ENCODE results near the gene DSPP. TPM values are rescaled to one million over a fixed set of nuclear protein-coding genes. Genes with fewer than 3 reads are reported as not detected.
"Not testable (repeated sequence)": the region's sequence is repeated elsewhere in the genome, so short reads cannot be mapped to it uniquely, and the experiment has no call there.

The DSPP gene
- under 1 TPM in 2 of 3 donors, not detected in 1; 0.03 to 0.08 TPM for polyA plus RNA-seq (ENCODE audit: insufficient read length in 3 of 3)
- long read RNA-seq, donor 1 = 0 reads
- long read RNA-seq, donor 2 = 0 reads
- long read RNA-seq, donor 3 = 0 reads
- long read RNA-seq, donor 4 = 0 reads
- long read RNA-seq, donor 5 = 0 reads
- long read RNA-seq, donor 6 = 0 reads
- long read RNA-seq, donor 7 = 0 reads
- long read RNA-seq, donor 8 = 0 reads
- long read RNA-seq, donor 9 = 0 reads
- long read RNA-seq, donor 10 = 0 reads
- long read RNA-seq, donor 11 = 0 reads
- long read RNA-seq, donor 12 = 0 reads
- long read RNA-seq, donor 13 = 0 reads
- long read RNA-seq, donor 14 = 0 reads
- long read RNA-seq, donor 15 = 0 reads
- long read RNA-seq, donor 16 = 0 reads

GRCh38 chr4:87608229-87608628 is at the start of gene DSPP:
DSPP (plus strand) TSS chr4:87608529; CDS start chr4:87610909, 2,380 bp downstream.
- DNase-seq (ENCODE audit: extremely low read depth in 1 of 11, low read depth in 9 of 11, low spot score in 4 of 11) = no peak

DNA sequence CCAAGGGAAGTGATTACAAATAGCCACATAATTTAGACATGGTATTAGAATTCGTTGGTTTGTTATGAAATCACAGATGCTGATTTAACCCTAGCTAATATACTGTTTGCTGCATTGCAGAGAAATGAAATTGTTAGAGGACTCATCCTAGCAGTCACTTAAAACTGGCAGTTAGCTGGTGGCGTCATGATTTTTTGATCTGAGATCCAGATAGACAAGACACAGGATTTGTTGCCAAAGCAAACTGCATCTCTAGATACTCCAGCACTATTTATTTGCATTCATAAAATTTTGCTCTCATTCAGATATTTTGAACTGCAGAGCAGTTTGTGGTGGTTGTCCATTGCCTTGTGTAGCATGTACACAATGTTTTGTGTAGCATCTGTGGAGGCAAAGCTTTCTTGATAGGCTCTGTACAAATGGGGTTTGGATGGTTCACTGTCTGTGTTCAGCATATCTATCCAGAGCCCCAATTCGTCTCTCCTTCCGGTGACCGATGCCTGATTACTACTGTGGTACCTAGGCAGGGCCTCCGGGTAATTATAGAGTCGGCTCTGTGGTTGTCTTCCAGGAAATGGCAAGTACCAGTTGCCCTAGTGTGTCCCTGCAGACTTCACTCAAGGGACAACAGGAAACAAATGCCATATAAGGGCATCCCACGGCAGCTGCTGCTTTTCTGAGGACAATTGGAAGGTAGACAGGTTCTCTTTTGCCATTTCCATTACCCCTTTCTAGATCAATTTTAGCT is 49.1 kb upstream of the DSPP start:
- DNase-seq (ENCODE audit: extremely low read depth in 1 of 11, low read depth in 9 of 11, low spot score in 4 of 11) = no peak

DNA sequence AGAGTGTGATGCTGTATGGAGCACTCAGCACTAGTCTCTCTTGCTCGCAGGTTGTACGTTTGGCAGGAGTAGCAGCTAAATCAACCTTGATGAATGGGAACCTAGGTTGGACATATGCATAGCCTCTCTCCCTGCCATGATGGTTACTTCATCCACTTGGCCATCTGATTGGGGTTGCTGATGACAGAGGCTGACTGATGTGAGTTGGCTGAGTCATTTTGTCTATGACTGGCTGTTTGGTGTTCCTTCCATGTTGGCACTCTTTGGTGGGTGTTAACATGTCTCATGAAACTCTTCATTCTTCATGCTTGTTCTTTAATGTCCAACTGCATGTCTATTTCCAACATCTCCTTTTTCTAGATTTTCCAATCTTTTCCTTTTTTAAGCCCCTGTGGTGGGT is 47.5 kb upstream of the DSPP start:
- no peak for DNase-seq (ENCODE audit: extremely low read depth in 1 of 11, low read depth in 9 of 11, low spot score in 4 of 11)

GRCh38 chr4:87565746-87566145 is 42.6 kb upstream of the DSPP start:
- no peak for DNase-seq (ENCODE audit: extremely low read depth in 1 of 11, low read depth in 9 of 11, low spot score in 4 of 11)

- no peak for DNase-seq (ENCODE audit: extremely low read depth in 1 of 11, low read depth in 9 of 11, low spot score in 4 of 11)
These were observed 42.1 kb upstream of the DSPP start for GRCh38 chr4:87566276-87566675.

GRCh38 chr4:87567191-87567590 is 41.1 kb upstream of the DSPP start:
- no peak for DNase-seq (ENCODE audit: extremely low read depth in 1 of 11, low read depth in 9 of 11, low spot score in 4 of 11)

- no peak for DNase-seq (ENCODE audit: extremely low read depth in 1 of 11, low read depth in 9 of 11, low spot score in 4 of 11)
These were observed 38.0 kb upstream of the DSPP start for GRCh38 chr4:87570290-87570805.

DNA sequence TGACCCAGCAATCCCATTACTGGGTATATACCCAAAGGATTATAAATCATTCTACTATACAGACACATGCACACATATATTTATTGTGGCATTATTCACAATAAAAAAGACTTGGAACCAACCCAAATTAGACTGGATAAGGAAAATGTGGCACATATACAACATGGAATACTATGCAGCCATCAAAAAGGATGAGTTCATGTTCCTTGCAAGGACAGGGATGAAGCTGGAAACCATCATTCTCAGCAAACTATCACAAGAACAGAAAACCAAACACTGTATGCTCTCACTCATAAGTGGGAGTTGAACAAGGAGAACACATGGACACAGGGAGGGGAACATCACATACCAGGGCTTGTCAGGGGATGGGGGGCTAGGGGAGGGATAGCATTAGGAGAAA is 34.0 kb upstream of the DSPP start:
- DNase-seq (ENCODE audit: extremely low read depth in 1 of 11, low read depth in 9 of 11, low spot score in 4 of 11) = not testable (repeated sequence)

- DNase-seq (ENCODE audit: extremely low read depth in 1 of 11, low read depth in 9 of 11, low spot score in 4 of 11) = no peak
These were observed 33.3 kb upstream of the DSPP start for GRCh38 chr4:87574996-87575395.

- DNase-seq (ENCODE audit: extremely low read depth in 1 of 11, low read depth in 9 of 11, low spot score in 4 of 11) = no peak
These were observed 32.9 kb upstream of the DSPP start for GRCh38 chr4:87575408-87575807.

- no peak for DNase-seq (ENCODE audit: extremely low read depth in 1 of 11, low read depth in 9 of 11, low spot score in 4 of 11)
These were observed 32.3 kb upstream of the DSPP start for GRCh38 chr4:87575983-87576382.

- DNase-seq (ENCODE audit: extremely low read depth in 1 of 11, low read depth in 9 of 11, low spot score in 4 of 11) = no peak
These were observed 28.9 kb upstream of the DSPP start for GRCh38 chr4:87579478-87579877.

GRCh38 chr4:87580057-87580456 is 28.3 kb upstream of the DSPP start:
- no peak for DNase-seq (ENCODE audit: extremely low read depth in 1 of 11, low read depth in 9 of 11, low spot score in 4 of 11)

- no peak for DNase-seq (ENCODE audit: extremely low read depth in 1 of 11, low read depth in 9 of 11, low spot score in 4 of 11)
These were observed 24.0 kb upstream of the DSPP start for GRCh38 chr4:87584222-87584908.

DNA sequence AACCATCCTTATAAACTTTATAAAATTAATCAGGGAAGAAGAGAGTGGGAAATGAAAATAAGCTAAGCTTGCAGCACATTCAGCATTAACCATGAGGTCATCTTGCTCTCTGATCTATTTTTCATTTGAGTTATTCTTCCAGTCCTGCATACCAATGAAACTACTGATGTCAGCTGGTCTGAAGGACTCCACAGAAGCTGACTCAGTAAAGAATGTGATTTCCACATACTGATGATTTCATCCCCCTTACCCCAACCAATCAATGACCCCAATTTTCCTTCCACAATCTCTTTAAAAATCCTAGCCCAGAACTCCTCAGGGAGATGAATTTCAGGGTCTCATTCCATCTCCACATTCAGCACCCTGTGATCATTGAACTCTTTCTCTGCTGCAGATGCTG is 18.8 kb upstream of the DSPP start:
- DNase-seq (ENCODE audit: extremely low read depth in 1 of 11, low read depth in 9 of 11, low spot score in 4 of 11) = peak in 1 of 11 donors; percentile 21

GRCh38 chr4:87592124-87592523 is 16.2 kb upstream of the DSPP start:
- no peak for DNase-seq (ENCODE audit: extremely low read depth in 1 of 11, low read depth in 9 of 11, low spot score in 4 of 11)

GRCh38 chr4:87601361-87601760 is 7.0 kb upstream of the DSPP start:
- no peak for DNase-seq (ENCODE audit: extremely low read depth in 1 of 11, low read depth in 9 of 11, low spot score in 4 of 11)

GRCh38 chr4:87614292-87614890 is 6.1 kb downstream of the DSPP start:
- no peak for DNase-seq (ENCODE audit: extremely low read depth in 1 of 11, low read depth in 9 of 11, low spot score in 4 of 11)

DNA sequence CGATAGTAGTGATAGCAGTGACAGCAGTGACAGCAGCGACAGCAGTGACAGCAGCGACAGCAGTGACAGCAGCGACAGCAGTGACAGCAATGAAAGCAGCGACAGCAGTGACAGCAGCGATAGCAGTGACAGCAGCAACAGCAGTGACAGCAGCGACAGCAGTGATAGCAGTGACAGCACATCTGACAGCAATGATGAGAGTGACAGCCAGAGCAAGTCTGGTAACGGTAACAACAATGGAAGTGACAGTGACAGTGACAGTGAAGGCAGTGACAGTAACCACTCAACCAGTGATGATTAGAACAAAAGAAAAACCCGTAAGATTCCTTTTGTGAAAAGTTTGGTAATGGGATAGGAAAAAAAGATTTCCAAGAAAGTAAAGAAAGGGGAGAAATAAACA is 7.9 kb downstream of the DSPP start:
- DNase-seq (ENCODE audit: extremely low read depth in 1 of 11, low read depth in 9 of 11, low spot score in 4 of 11) = no peak
